Activated CD4-positive, alpha-beta T cell treated with anti-CD3 and anti-CD28 coated beads for 1 hour (primary cell): ENCODE measurements around the gene WNT5B.

Source experiments
- DNase-seq: peaks from one replicate; pipeline ENCODE4 v3.0.0-alpha.2; 2020

WNT5B gene

GRCh38 chr12:1628666-1629337 lies at the start of gene WNT5B:
Gene WNT5B (plus strand): TSS chr12:1629231. CDS start chr12:1631355, 2,124 bp downstream.
- no peak for DNase-seq

DNA sequence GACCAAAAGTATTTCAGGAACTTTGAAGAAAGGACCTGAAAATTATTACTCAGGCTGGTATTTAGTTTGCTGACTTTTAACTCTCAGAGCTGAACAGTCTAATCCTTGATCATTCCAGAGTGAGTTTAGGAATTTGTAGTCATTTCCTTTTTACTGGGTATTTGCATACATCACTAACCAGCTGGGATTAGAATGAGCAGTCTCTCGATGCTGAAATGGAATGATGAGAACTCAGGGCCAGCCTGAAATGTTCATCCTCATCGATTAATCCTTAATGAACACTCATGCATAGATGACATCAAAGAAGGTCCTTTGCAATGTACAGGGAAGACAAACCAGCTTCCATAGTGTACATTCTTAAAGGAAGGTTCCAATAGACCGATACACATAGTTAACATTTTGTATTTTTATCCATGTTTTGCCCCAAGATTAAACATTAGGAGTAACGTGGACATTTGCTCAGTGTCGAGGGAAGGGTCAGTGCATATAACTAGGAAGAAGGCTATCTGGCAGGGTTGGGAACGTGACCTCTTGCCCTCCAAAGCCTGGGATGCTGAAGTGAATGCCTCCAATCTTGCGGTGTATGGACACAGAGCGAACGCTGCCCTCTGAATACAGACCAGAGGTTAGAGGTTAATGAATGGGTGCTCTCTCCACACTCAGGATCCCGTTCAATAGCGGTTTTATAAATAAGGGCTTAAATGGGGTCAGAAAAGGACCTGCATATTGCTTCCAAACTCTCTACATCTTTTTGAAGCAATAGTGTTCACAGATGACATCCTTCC lies 49.2 kb upstream of the WNT5B start:
- DNase-seq, result no peak

DNA sequence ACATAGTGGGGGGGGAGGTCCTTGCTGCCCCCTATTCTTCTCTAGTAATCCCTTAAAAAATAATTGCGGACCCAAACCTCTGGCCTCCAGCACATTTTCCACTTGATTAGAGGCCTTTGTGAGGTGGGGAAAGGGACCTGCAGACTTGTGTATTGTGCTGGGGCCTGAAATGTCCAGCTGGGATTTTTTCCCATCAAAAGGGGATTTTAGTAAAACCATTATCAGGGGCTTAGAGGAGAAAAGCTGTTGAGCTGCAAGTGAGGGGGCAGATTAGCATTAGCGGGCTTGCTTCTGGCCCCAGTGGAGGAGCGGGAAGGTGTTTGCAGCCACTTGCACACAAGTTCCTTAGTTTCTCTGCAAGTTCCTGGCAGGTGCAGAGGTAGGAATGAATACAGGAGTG lies 48.5 kb upstream of the WNT5B start:
- DNase-seq, result no peak

DNA sequence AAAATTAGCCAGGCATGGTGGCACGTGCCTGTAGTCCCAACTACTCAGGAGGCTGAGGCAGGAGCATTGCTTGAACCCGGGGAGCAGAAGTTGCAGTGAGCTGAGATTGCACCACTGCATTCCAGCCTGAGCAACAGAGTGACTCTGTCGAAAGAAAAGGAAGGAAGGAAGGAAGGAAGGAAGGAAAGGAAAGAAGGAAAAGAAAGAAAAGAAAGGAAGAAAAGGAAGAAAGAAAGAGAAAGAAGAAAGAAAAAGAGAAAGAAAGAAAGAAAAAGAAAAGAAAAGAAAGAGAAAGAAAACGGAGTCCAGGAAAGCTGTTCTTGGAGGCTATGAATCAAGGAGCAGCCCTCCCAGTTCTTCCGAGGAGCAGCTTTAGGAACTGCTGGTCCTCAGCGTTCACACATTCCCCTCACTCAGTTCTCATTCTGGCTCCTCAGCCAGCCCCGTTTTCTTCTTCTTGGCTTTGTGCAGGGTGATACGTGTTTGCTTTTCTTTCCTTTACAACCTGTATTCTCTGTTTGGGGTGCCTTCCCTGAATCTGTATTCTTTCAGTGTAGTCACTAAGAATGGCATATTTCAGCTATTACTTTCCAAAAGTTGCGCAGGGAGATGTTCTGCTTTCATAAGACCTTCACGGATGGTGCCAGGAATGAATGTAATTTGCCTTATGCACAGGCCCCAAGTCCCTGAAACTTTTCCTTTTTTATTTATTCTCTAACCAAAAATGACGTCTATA lies 46.9 kb upstream of the WNT5B start:
- DNase-seq, result no peak

DNA sequence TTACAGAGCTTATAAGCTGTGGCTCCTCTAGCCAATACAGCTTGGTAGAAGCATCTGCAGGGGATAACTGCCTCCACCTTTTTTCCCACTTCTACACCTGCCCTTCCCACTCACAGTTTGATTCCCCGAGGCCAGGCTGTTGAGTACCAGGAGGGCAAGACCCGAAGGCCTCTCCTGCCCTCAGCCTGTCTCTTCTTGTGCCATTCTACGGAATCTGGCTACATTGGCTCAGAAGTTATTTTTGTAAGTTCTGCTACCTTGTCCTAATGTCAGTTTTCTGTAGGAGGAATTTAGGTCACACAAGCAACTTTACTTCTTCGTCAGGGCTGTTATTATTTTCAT lies 46.4 kb upstream of the WNT5B start:
- no peak for DNase-seq

- peak; percentile 36 for DNase-seq
These were observed 45.5 kb upstream of the WNT5B start for GRCh38 chr12:1583421-1584078.

DNA sequence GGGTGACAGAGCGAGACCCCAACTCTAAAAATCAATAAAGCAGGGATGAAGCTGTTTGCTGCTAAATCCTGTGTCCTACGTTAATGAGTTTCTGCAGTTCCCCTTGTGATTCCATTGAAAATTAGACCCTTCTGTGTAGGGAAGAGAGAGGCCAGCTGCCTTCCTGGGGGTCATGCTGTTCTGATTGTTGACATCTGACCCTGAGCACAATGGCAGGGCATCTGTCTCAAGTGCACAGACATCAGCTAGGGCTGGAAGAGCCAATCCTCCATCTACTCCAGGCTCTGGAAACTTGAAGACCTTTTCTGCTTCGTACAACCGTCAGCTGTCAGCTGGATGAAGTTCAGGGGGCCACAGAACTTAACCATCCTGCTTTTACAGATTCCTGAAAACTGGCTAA lies 44.7 kb upstream of the WNT5B start:
- no peak for DNase-seq

DNA sequence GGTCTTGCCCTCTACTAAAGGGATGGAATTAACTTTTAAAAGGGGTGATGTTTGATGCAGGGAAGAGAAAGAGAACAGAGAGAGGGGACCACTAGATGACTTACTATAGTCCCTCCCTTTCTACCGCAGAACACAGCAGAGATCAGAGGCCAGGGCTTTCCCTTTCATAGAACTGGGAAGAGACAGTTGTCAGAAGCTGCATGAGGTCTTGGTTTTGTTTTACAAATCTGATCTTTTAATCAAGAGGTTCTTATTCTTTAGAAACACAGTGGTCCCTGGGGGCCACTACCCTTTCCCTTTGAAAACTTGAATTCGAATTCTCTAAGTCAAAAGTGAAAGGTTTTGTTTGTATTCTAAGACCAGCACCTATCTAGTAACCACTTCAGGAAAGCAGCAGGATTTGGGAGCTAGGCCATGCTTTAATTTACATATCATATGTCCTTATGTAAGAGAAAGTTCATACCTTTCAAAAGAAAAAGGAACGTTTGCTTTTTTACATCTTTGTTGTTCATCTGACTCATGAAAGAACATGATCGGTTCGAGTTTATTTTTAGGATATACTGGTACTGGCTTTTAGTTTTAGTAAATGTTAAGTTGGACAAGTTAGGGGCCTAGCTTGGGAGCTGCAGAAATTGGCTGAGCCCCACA lies 41.0 kb upstream of the WNT5B start:
- DNase-seq, result no peak

- DNase-seq, result no peak
These were observed 40.5 kb upstream of the WNT5B start for GRCh38 chr12:1588575-1588947.

DNA sequence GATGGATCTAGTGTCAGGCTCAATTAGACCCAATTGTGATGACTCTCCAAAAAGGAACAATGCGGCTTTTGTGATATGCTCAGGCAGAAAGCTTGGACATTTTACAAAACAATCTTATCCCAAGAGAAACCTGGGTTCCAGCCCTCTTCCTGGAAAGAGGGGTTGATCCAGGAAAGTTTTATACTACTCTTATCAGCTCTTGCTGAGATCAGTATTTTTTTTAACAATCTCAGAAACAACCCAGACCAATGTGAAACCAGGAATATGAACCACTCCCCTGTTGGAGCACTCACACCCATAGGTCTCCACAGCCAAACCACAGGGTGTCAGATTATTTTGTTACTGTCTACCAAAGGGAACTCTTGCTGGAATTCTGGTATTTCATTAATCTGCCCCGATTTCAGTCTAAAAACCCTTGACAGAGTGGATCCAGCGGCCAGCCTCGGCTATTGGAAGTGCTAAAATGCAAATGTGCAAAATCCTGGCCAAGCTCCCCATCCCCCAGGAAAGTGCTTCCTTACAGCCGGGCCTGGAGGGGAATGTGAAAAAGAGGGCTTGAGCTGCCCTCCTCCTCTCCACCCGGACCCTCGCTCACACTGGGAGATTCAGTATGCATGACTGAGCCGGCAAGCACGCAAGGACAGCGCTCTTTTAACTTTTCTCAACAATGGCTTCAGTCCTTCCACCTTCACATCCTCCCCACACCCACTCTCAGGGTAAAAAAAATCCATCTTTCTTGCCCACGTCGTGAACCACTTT lies 38.6 kb upstream of the WNT5B start:
- DNase-seq, result no peak

DNA sequence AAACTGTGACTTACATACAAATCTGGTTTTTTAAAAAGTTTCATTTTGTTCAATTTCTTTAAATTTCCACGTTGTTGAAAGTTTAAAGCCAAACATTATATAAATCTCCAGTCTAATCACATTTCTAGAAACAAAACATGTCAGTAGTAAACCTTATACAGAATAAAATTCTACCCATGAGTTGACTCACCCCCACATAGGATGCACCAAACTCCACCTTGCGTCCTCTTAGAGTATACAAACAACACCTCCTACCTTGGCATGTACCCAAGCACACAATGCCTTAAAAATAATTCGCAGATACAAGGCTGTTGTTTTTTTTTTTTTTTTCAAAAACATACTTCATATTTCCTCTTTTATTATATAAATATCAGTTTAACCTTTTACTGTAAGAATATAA lies 38.0 kb upstream of the WNT5B start:
- DNase-seq, result no peak

DNA sequence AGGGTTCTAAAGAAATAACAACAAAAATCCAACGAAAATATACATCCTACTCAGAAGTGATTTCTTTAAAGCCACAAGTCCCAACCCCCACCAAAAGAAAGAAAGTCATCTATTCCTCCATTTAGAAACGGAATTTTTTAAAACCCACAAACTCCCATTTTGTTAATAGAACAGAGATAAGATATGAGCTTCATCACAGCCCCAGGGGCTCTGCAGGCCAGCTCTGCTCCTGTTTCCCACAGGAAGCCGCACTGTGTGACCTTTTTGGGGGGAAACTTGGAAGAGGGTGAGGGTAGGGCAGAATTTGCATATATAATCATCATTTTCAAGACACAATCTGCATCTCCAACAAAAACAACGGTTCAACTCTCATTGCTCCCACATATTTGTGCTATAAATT lies 37.5 kb upstream of the WNT5B start:
- no peak for DNase-seq

GRCh38 chr12:1592444-1593173 lies 36.4 kb upstream of the WNT5B start:
- peak; percentile 39 for DNase-seq

GRCh38 chr12:1593174-1594005 lies 35.6 kb upstream of the WNT5B start:
- peak; percentile 42 for DNase-seq

- DNase-seq, result no peak
These were observed 35.1 kb upstream of the WNT5B start for GRCh38 chr12:1594006-1594260.

- peak; percentile 84 for DNase-seq
These were observed 34.6 kb upstream of the WNT5B start, which contains the start of gene FBXL14 for GRCh38 chr12:1594261-1595025. Gene FBXL14 (minus strand): TSS chr12:1594581. CDS start chr12:1594066, 515 bp downstream.

GRCh38 chr12:1595026-1595561 lies 33.9 kb upstream of the WNT5B start:
- DNase-seq, result no peak

GRCh38 chr12:1595690-1596347 lies 33.2 kb upstream of the WNT5B start:
- DNase-seq, result no peak

GRCh38 chr12:1598757-1599156 lies 30.3 kb upstream of the WNT5B start:
- DNase-seq, result no peak
